HepG2 (cell line): ENCODE results near the gene KLF11. TPM values are rescaled to one million over a fixed set of nuclear protein-coding genes. Genes with fewer than 3 reads are reported as not detected.

Source experiments
- ARID5B ChIP-seq: IDR thresholded peaks from 2 replicates; pipeline ENCODE4 v1.4.0; 2020; ENCODE audit warnings: mild to moderate bottlenecking, missing genetic modification reagents
- NCOA5 ChIP-seq: sonication (generic); formaldehyde crosslinking; IDR thresholded peaks from 2 replicates; pipeline ENCODE4 v1.4.0; 2020; ENCODE audit warnings: missing genetic modification reagents
- TIGD3 ChIP-seq: sonication (generic); formaldehyde crosslinking; IDR thresholded peaks from 2 replicates; pipeline ENCODE4 v1.5.1; 2020; ENCODE audit warnings: mild to moderate bottlenecking, missing genetic modification reagents, borderline replicate concordance
- ZNF12 ChIP-seq: sonication (generic); formaldehyde crosslinking; IDR thresholded peaks from 2 replicates; pipeline ENCODE4 v1.5.0; 2020; ENCODE audit warnings: missing genetic modification reagents
- ZNF138 ChIP-seq: sonication (generic); formaldehyde crosslinking; IDR thresholded peaks from 2 replicates; pipeline ENCODE4 v1.5.0; 2020; ENCODE audit warnings: mild to moderate bottlenecking, low read depth, missing genetic modification reagents
- ZNF18 ChIP-seq: sonication (generic); formaldehyde crosslinking; IDR thresholded peaks from 2 replicates; pipeline ENCODE4 v1.8.0; 2022; ENCODE audit warnings: mild to moderate bottlenecking, missing genetic modification reagents; ENCODE audit not compliant: insufficient replicate concordance
- ZNF503 ChIP-seq: sonication (generic); formaldehyde crosslinking; IDR thresholded peaks from 2 replicates; pipeline ENCODE4 v1.4.0; 2020; ENCODE audit warnings: missing genetic modification reagents
- ZNF891 ChIP-seq: sonication (generic); formaldehyde crosslinking; IDR thresholded peaks from 2 replicates; pipeline ENCODE4 v1.5.0; 2020; ENCODE audit warnings: mild to moderate bottlenecking, missing genetic modification reagents
- polyA plus RNA-seq, 8 experiments: library from polyadenylated mRNA; depleted of rRNA in 3 of 8; stranded (reverse) in 7 of 8; unstranded in 1 of 8; fragments of >200 nt; fragmentation: Illumina TruSeq in 4 of 8; extraction: Trizol in 4 of 8; gene quantifications; 2 replicates each; pipeline versions ENCODE4 v1.2.1 to v1.2.3, GENCODE V29; 2011 to 2016; ENCODE audit warnings: low read depth in 4 of 8, missing spikeins in 1 of 8, mixed read lengths in 1 of 8; ENCODE audit not compliant: insufficient read depth in 1 of 8
- total RNA-seq, 5 experiments: library from RNA; depleted of rRNA; stranded (reverse); fragments of >200 nt; fragmentation: Illumina TruSeq; extraction: Trizol; gene quantifications; 2 replicates each; pipeline ENCODE4 v1.2.3, GENCODE V29; 2016; ENCODE audit warnings: low read depth in 1 of 5
- TF ChIP-seq, protein P1 (sequence below): sonication (generic); formaldehyde crosslinking; IDR thresholded peaks from 2 replicates; pipeline ENCODE4 v1.5.1; 2020; ENCODE audit warnings: mild to moderate bottlenecking, missing genetic modification reagents

The KLF11 gene
- total and polyA plus RNA-seq, 2 of the 13 experiments (the other 11 are each of a cell fraction or from before 2014, with no cell fraction given): 2.5 to 11.8 TPM

- TF ChIP-seq, protein P1, sequence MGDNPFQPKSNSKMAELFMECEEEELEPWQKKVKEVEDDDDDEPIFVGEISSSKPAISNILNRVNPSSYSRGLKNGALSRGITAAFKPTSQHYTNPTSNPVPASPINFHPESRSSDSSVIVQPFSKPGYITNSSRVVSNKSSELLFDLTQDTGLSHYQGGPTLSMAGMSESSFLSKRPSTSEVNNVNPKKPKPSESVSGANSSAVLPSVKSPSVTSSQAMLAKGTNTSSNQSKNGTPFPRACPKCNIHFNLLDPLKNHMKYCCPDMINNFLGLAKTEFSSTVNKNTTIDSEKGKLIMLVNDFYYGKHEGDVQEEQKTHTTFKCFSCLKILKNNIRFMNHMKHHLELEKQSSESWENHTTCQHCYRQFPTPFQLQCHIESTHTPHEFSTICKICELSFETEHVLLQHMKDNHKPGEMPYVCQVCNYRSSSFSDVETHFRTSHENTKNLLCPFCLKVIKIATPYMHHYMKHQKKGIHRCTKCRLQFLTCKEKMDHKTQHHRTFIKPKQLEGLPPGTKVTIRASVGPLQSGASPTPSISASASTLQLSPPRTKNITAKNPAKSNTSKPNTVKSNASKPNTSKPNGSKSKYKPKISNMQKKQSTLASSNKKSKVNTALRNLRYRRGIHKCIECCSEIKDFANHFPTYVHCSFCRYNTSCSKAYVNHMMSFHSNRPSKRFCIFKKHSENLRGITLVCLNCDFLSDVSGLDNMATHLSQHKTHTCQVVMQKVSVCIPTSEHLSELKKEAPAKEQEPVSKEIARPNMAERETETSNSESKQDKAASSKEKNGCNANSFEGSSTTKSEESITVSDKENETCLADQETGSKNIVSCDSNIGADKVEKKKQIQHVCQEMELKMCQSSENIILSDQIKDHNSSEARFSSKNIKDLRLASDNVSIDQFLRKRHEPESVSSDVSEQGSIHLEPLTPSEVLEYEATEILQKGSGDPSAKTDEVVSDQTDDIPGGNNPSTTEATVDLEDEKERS: peak; percentile 72; the same call in 1 of the 2 replicates
- TF ChIP-seq ZNF138 (no peak), ZNF12 (CRISPR knock-in tag) (no peak), ZNF18 (CRISPR knock-in tag) (no peak), NCOA5 (CRISPR knock-in tag) (no peak), ARID5B (CRISPR knock-in tag) (no peak), TIGD3 (CRISPR knock-in tag) (no peak), ZNF503 (CRISPR knock-in tag) (no peak), ZNF891 (CRISPR knock-in tag) (no peak)
These were observed 19.6 kb downstream of the KLF11 start (continued) for GRCh38 chr2:10062931-10063365.
